ENCODE measurements around the gene CD14. TPM values are rescaled to one million over a fixed set of nuclear protein-coding genes. Genes with fewer than 3 reads are reported as not detected.
"Not testable (repeated sequence)": the region's sequence is repeated elsewhere in the genome, so short reads cannot be mapped to it uniquely, and the experiment has no call there.

The CD14 gene
- total RNA-seq, 1 donor from 2014 or later, result 0.17 TPM

DNA sequence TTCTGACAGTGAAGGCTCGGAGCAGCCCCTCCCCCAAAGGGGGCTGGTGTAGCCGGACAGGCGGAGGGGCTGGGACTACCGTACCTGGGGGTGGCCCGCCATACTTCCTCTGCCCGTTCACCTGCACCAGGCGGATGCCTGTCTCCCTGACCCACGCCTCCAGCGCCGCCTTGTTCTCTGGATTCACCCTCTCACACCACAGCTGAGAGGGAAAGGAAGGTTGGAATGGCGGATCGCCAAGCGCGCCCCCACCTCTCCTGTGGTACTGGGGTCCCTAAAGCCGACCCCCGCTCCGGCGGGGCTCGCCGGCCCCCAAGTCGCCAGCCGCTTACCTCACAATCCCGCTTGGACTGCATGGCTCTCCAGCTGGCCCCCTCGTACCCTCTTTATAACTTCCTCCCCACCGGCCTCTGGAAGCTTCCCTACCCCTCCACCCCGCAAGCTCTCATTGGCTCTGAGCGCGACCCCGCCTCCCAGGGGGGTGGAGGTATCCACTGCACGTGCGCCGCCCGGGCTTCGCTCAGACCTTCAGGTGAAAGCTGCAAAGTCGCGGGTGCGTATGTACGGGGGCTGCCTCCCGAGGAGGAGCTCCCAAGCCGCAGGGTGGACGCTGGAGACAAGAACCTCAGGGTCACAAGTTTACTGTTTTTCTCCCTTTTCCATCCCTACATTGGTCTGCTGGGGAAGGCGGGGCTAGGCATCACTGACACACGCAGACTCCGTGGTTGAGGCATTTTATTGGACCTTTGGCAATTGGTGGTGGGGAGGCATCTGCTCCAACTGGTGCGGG is 40.4 kb upstream of the CD14 start, which contains the start of gene DND1:
Gene DND1, minus strand, starts transcription at position 390 of the 790 bp plus-strand sequence. Its CDS starts 34 bp downstream, at position 356.
- Mint-ChIP-seq H3K27ac (no peak within 1 kb of the TSS), H3K9me3 (no peaks in the 10 kb centered on the region), H3K36me3 (peaks cover 11% of the 10 kb centered on the region), H3K4me1 (ENCODE audit: unreplicated experiment) (no peaks in the 10 kb centered on the region), H3K27me3 (no peaks in the 10 kb centered on the region), H3K4me3 (no peak within 1 kb of the TSS)
- TF ChIP-seq, protein P1, sequence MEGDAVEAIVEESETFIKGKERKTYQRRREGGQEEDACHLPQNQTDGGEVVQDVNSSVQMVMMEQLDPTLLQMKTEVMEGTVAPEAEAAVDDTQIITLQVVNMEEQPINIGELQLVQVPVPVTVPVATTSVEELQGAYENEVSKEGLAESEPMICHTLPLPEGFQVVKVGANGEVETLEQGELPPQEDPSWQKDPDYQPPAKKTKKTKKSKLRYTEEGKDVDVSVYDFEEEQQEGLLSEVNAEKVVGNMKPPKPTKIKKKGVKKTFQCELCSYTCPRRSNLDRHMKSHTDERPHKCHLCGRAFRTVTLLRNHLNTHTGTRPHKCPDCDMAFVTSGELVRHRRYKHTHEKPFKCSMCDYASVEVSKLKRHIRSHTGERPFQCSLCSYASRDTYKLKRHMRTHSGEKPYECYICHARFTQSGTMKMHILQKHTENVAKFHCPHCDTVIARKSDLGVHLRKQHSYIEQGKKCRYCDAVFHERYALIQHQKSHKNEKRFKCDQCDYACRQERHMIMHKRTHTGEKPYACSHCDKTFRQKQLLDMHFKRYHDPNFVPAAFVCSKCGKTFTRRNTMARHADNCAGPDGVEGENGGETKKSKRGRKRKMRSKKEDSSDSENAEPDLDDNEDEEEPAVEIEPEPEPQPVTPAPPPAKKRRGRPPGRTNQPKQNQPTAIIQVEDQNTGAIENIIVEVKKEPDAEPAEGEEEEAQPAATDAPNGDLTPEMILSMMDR (conservative IDR thresholded peaks at IDR 0.05), result no peak
- no peak for DNase-seq (ENCODE audit: extremely low spot score, unreplicated experiment)

DNA sequence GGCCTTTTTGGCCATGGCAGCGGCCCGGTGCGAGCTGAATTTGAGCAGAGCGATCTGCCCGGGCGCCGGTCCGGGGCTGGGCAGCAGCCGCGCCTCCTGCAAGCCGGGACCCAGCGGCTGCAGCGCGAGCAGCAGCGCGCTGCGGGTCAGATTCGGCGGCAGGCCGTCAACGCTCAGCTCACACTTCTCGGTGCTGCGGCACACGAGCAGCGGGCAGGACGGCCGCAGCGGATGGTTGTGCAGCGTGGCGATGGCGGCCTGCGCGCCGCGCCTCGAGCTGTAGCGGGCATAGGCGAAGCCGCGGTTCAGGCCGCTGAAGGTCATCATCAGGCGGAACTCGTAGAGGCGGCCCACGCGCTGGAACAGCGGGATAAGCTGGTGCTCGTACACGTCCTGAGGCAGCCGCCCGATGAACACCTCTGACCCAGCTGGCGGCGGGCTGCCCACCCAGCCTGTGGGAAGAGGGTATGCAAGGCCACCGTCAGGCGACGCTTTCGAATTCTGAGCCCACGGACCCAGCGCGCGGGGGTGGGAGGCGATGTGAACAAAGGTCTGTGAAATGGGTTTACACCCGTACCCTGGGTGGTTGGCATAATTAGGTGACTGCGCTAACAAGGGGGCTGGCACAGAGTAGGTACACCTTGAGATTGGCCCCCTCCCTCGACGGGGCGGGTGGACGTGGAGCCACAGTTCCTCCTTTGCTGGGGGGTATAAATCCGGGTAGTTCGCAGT is 39.6 kb upstream of the CD14 start:
- H3K4me1 Mint-ChIP-seq (ENCODE audit: unreplicated experiment), result no peaks in the 10 kb centered on the region
- TF ChIP-seq, protein P1 (conservative IDR thresholded peaks at IDR 0.05), result no peak
- no peaks in the 10 kb centered on the region for H3K9me3 Mint-ChIP-seq
- no peak overlapping the region for H3K27ac Mint-ChIP-seq
- peaks cover 13% of the 10 kb centered on the region for H3K36me3 Mint-ChIP-seq
- no peak overlapping the region for H3K4me3 Mint-ChIP-seq
- DNase-seq (ENCODE audit: extremely low spot score, unreplicated experiment), result no peak
- no peaks in the 10 kb centered on the region for H3K27me3 Mint-ChIP-seq

DNA sequence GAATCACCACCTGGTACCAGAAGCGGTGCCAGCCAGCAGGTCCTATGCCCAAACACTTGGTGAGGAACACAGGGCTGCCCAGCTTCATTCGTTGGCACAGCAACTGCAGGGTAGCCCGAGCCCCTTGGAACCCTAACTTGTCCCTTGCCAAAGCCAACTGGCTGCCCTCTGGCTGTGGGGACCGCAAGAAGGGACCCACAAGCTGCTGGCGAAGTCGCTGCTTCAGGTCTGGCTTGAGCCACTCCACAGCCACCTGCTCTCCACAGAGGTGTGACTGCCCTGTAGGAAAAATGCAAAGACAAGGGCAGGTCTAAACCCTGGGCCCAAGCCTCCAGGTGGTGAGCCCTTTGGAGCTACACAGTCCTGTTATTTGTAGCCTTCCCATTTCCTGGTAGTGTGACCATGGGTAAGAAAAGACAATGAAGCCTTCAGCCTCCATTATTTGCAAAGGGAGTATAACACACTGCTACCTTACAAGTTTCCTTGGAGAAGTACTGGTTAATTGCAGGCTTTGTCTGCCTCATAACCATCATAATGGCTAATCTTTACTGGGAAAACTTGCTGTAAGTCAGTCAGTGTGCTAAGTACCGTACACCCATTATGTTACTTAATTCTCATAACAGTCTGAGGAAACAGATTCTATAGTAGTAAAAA is 38.6 kb upstream of the CD14 start:
- Mint-ChIP-seq H3K36me3 (peaks cover 20% of the 10 kb centered on the region), H3K27ac (no peak overlapping the region), H3K9me3 (no peaks in the 10 kb centered on the region), H3K27me3 (no peaks in the 10 kb centered on the region), H3K4me3 (no peak overlapping the region), H3K4me1 (ENCODE audit: unreplicated experiment) (peaks cover 8% of the 10 kb centered on the region)
- TF ChIP-seq, protein P1 (conservative IDR thresholded peaks at IDR 0.05), result no peak
- no peak for DNase-seq (ENCODE audit: extremely low spot score, unreplicated experiment)

DNA sequence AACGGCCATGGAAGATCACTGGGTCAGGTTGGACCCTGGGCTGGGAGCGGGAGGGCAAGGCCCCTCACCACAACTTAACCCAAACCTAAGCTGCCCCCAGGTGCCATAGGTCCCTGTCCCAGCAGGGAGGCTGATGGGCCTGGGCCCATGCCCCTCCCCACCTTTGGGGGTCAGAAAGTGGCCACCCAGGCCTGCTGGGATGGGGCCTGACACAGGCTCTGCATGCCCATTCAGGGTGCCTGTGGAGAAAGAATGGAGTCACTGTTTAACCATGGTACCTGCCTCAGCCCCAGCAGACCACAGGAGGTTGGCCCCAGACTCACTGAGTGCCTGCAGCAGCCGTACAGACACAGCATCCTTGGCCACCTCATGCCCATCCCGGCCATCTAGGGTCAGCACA is 38.1 kb upstream of the CD14 start:
- H3K27me3 Mint-ChIP-seq; H3K27ac Mint-ChIP-seq; H3K4me3 Mint-ChIP-seq; H3K9me3 Mint-ChIP-seq; DNase-seq (ENCODE audit: extremely low spot score, unreplicated experiment): not testable (repeated sequence)
- peaks cover 12% of the 10 kb centered on the region for H3K4me1 Mint-ChIP-seq (ENCODE audit: unreplicated experiment)
- H3K36me3 Mint-ChIP-seq, result peaks cover 23% of the 10 kb centered on the region

DNA sequence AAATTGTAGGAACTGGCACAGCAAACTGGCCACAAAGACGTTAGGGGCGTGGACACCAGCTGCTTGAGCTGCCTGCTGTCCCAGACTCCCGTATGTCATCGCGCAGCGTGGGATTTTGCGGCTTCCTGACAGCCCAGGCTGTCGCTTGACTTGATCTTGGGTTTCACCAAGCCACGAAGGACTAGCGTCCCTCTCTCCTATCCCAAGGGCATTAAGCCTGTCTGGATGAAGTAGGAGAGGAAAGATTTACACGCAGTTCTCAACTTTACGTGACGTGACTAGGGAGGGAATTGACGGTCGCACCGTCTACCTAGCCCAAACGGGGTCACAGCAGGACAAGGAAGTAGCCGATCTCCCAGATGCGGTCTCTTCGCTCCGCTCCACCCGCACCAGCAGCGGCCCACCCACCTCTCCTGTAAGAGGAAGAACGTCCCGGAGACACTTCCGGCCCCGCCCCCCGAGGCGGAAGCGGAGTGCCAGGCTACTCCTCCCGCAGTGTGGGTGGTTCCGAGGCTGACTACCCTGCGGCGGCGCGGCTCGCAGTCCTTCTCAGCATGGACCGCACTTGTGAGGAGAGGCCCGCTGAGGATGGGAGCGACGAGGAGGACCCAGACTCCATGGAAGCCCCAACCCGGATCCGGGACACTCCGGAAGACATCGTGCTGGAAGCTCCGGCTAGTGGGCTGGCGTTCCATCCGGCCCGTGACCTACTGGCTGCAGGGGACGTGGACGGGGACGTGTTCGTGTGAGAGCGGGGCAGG is 31.6 kb upstream of the CD14 start, which contains the start of gene WDR55:
Gene WDR55, plus strand, starts transcription at position 546 of the 761 bp plus-strand sequence. Its CDS starts 9 bp downstream, at position 555.
- peak; percentile 96 for DNase-seq (ENCODE audit: extremely low spot score, unreplicated experiment)
- Mint-ChIP-seq H3K4me3 (peak within 1 kb of the TSS; percentile 99), H3K27ac (peak within 1 kb of the TSS; percentile 100), H3K36me3 (peaks cover 38% of the 10 kb centered on the region), H3K27me3 (no peaks in the 10 kb centered on the region), H3K9me3 (no peaks in the 10 kb centered on the region), H3K4me1 (ENCODE audit: unreplicated experiment) (peaks cover 22% of the 10 kb centered on the region)
- TF ChIP-seq, protein P1 (conservative IDR thresholded peaks at IDR 0.05), result no peak
